K562 treated with DMSO at 1 percent for 12 hours (cell line): Measurements from ENCODE around the gene IZUMO2. TPM values are rescaled to one million over a fixed set of nuclear protein-coding genes. Genes with fewer than 3 reads are reported as not detected.

ENCODE experiments used
- total RNA-seq: library from RNA; unstranded; fragments of 300-600 nt; gene quantifications from 2 replicates; pipeline ENCODE4 v1.2.3, GENCODE V29; 2022; ENCODE audit not compliant: insufficient read depth

Gene IZUMO2
- total RNA-seq, result not detected in 2 replicates

GRCh38 chr19:50162988-50163387, at the start of gene IZUMO2:
IZUMO2 (minus strand) TSS chr19:50163281; CDS start chr19:50163194, 87 bp downstream.

GRCh38 chr19:50203281-50204080, 40.4 kb upstream of the IZUMO2 start, which contains the start of gene MYH14:
MYH14 (plus strand) TSS chr19:50203622; CDS start chr19:50210366, 6,744 bp downstream.

Other genes with a start within 250 kb of the IZUMO2 start
- 601 and 861 TPM in 2 replicates for gene ATF5, start 234.1 kb downstream of the IZUMO2 start, total RNA-seq
- gene NUP62, start 233.8 kb downstream of the IZUMO2 start, total RNA-seq, result 35.8 and 68.1 TPM in 2 replicates
- gene SIGLEC11, start 202.1 kb downstream of the IZUMO2 start, total RNA-seq, result not detected in 2 replicates
- gene VRK3, start 137.9 kb downstream of the IZUMO2 start, total RNA-seq, result 61.7 and 88.6 TPM in 2 replicates
- gene ZNF473, start 137.3 kb downstream of the IZUMO2 start, total RNA-seq, result 4.1 and 9.6 TPM in 2 replicates
- gene MYH14, start 40.3 kb upstream of the IZUMO2 start, total RNA-seq, result 0.36 and 3.2 TPM in 2 replicates
- gene KCNC3, start 166.1 kb upstream of the IZUMO2 start, total RNA-seq, result 1.8 and 10.4 TPM in 2 replicates
- 3.5 and 4.7 TPM in 2 replicates for gene NAPSA, start 202.4 kb upstream of the IZUMO2 start, total RNA-seq
- 68.8 and 81.4 TPM in 2 replicates for gene NR1H2, start 213.2 kb upstream of the IZUMO2 start, total RNA-seq
- gene POLD1, start 221.1 kb upstream of the IZUMO2 start, total RNA-seq, result 212 and 226 TPM in 2 replicates